GM21367 (cell line): Measurements from ENCODE around the gene FBXO24.
"Not testable (repeated sequence)": the region's sequence is repeated elsewhere in the genome, so short reads cannot be mapped to it uniquely, and the experiment has no call there.

Source experiments
- ATAC-seq: cut with Tn5 transposase; IDR thresholded peaks from one replicate; pipeline ENCODE4 v1.9.1; 2021; ENCODE audit not compliant: unreplicated experiment

Gene FBXO24

DNA sequence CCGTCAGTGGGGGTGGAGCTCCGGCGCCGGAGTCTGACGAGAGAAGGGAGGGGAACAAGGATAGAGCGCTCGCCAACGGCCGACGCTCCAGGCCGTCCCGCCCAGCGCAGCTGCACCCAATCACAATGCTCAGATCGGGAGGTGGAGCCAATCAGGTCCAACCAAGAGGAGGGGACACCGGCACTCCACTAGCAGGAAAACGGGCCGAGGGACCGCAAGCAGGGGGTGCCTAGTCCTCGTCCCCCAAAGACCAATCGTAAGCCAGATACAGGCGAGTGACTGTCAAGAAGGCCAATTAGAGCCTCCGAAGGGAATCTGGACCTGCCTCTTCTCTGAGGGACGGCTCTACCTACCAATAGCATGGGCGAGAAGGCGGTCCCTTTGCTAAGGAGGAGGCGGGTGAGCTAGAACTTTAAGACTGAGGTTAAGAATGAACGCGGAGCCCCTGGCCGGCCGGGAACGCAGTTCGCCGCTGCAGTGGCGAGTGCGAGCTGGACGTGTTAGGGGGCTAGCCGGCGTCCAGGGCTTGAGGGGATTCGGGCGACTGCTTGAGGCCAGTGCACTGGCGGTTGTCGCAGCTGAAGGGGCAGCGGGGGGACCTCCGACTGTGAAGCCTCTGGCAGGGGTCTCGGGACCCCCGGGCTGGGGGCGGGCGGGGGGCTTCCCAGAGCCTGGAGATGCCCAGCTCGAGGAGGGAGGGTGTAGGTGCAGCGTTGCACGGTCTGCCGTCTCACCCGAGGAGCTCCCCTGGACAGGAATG, at the start of gene FBXO24:
Gene FBXO24, plus strand, starts transcription at position 63 of the 760 bp plus-strand sequence. Its CDS starts 298 bp downstream, at position 361.
- peak; percentile 72 for ATAC-seq

GRCh38 chr7:100536695-100537094, 49.4 kb upstream of the FBXO24 start:
- ATAC-seq: not testable (repeated sequence)

DNA sequence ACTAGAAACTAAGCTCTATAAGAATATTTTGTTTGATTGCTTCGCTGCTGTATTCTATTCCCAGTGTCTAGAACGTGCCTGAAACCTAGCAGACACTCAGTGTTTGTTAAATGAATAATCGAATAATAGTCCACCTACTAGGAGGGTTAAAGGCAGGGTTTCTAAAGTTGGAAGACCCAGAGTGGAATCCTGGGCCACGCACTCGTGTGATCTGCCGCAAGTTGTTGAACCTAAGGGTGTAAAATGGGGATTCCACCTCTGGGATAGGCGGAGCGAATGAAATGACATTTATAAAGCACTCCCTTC, 47.8 kb upstream of the FBXO24 start:
- no peak for ATAC-seq

- peak; percentile 88 for ATAC-seq
Measured at GRCh38 chr7:100538654-100539435, 47.3 kb upstream of the FBXO24 start, which contains the start of gene AGFG2. TSS of gene AGFG2 (plus strand) at chr7:100539203. CDS start at chr7:100539347, 144 bp downstream.

DNA sequence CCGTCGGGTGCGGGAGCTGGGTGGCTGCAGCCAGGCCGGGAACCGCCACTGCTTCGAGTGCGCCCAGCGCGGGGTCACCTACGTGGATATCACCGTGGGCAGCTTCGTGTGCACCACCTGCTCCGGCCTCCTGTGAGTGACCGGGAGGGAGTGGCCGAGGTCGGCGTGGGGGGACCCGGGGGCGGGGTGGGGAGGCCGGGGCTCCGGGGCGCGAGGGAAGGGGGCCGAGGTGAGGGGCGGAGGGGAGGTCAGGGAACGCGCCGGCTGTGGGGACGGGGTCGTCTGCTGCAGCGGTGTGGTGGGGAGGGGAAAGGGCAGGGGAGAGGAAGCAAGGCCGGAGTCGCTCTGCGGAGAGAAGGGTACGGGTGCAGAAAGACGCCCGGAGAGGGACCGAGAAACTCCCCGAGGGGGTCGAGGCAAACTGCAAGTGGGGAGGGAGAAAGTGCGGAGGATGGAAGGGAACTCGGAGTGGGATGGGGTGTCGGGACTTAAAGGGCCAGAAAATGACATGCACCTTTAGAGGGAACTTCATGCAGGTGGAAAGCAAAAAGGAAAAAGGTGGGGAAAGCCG, 46.6 kb upstream of the FBXO24 start:
- no peak for ATAC-seq

DNA sequence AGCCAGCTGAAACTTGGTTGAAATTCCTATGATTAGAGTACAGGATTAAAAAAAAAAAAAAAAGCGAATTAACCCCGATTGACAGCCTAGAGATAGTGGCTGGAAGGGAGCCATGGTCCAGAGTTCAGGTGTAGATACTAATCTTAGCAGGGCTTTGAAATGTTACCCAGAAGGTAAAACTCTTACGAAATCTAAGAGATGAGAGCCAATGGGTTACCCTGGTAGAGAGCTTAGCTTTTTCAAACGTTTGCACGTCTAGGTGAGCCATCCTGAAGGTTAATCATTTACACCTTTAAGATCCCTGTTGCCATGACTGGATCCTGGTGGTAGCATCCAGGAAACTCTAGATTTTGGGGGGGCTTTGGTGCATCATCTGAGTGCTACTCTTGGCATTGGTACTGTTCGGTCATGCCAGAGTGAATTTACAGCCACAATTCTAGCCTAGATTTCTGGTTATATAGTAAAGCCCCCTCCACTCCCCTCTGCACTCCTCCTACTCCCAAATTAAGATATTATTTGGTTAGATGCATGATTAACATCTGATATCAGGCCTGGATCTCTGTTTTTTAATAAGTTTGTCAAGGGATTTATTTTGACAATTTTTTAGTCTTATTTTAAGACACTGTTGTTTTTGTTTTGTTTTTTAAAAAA, 45.9 kb upstream of the FBXO24 start:
- ATAC-seq: no peak

DNA sequence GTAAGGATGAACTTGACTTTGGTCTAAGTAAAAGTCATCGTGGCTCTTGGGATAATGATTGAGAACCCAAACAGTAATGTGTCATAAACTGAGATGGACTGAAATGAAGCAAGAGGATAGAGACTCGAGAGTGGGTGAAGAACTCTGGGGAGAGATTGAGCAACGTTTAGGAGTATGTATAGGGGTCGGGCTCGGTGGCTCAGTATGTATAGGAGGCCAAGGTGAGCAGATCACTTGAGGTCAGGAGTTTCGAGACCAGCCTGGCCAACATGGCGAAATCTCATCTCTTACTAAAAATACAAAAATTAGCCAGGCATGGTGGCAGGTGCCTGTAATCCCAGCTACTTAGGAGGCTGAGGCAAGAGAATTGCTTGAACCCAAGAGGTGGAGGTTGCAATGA, 44.8 kb upstream of the FBXO24 start:
- ATAC-seq: not testable (repeated sequence)

GRCh38 chr7:100543586-100543985, 42.5 kb upstream of the FBXO24 start:
- no peak for ATAC-seq

GRCh38 chr7:100544386-100544785, 41.7 kb upstream of the FBXO24 start:
- ATAC-seq: no peak

DNA sequence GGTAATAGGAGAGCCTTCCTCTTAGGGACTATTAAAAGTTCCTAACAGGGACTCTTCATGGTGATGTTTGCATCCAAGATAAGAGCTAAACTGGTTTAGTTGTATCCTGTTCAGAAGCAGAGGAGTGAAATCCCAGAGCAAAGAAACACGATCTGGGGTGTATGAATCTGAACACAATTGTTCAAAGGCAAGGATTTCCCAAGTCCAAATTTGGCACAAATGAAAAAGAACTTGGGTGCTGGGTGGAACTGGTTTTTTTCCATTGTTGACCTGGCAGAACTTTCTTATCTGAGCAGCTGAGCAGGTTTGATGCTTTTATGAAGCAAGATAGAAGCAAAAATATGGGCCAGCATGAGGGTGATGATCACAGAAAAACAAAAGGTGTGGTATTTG, 41.2 kb upstream of the FBXO24 start:
- no peak for ATAC-seq

GRCh38 chr7:100545360-100546128, 40.6 kb upstream of the FBXO24 start:
- ATAC-seq: peak; percentile 43

DNA sequence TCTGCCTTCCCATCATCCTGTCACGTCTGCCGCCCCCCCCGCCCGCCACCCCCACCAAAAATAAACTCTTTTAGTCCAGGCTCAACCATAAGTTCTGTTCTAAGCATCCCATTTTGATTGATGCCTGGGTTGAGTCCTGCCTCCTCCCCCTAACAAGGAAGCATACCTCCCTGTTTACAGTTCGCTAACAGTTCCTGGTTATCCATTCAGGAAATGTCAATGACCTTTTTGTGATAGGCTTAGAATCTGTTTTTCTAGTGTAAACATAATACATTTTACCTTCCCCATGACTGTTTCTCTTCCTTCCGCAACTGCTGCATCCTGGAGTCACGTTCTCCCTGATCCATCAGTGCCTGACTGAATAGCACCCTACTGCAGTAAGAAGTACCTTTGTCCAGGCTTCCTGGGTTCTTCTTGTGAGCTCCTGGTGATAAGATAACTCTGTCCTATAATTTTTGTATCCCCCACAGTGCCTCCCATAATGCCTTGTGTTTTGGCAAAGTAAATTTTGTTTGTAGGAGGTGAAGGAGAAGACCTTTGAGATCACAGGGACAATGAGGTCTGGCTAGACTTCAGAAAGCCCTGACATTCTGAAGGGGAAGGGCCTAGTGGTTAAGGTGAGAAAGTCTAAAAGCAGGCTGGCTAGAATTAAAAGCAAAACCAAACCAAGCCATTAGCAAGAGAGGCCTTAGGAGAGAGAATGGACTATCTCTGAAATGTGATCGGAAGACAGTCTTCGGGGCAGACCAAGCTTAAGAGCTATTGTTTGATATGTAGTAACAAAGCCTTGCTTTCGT, 39.8 kb upstream of the FBXO24 start:
- no peak for ATAC-seq

DNA sequence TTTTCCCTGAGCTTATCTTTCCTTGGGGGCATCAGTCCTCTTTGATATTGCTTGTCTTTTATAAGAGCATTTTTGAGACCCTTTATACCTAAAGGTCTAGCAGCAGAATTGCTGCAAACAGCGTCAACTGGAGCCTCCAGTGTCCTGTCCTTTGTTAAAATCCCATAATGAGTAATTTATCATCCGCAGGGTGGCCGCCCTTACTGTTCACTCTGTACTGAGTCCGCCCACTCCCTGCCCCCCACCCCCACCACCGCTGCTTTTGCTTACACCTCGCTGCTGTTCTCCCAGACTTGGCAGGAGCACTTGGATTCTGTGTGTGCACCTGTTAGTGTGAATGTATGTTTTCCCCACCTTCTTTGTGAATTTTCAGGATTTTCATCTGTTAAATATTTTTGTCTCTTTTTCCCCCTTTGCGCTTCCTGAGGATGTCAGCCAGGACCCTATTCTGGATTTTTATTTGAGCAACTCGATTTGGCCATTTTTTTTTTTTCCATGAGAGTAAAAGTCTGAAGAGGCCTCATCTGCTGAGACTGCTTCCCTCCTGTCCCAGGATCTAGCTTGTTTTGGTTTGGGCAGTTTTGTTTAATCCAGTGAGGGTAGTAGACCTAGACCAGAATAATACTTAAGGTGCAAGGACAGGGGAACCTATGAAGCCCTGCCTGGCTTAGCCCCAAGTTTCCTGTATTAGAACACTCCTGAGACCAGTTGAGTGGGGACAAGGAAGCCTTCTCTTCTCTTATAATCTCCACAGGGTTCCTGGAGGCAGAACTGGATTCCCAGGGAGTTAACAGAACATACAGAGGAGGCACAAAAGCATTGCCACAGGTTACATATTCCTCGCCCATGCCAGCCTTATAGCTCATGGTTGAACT, 39.0 kb upstream of the FBXO24 start:
- ATAC-seq: no peak

- no peak for ATAC-seq
Measured at GRCh38 chr7:100547872-100548271, 38.3 kb upstream of the FBXO24 start.

- not testable (repeated sequence) for ATAC-seq
Measured at GRCh38 chr7:100548446-100548845, 37.7 kb upstream of the FBXO24 start.

DNA sequence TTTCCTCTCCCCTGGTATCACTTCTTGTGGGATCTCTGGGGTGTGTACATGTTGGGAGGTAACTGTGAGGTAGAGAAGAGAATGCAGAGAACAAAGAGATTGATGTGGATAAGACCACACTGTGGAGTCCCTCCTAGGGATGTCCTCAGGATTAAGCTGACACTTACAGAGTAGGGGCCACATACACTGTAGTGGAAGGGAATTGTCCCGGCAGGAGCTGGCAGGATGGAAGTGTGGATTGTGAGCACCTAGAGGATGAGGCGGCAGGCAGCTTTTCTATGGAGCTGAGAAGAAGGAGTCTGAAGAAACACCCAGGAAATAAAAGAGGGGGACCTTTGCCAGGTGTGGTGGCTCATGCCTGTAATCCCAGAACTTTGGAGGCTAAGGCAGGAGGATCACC, 33.6 kb upstream of the FBXO24 start:
- no peak for ATAC-seq

- ATAC-seq: no peak
Measured at GRCh38 chr7:100553032-100553431, 33.1 kb upstream of the FBXO24 start.

DNA sequence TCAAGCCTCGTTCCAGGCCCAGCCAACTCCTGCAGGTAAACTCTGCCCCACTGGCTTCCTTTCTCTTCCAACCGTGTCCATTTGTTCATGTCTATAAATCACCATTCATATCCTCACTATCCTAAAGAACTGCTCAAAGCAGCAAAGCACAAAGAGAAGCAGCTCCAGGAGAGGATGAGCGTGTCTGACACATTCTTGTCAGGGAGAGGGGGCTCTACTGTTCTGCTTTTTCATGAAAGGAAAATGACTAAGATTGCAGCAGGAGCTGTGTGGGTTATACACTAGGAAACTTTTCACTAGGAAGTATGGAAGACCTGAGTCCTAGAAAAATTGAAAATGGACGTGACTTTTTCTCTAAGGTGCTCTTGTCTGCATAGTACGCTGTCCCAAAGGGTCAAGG, 30.4 kb upstream of the FBXO24 start:
- no peak for ATAC-seq

DNA sequence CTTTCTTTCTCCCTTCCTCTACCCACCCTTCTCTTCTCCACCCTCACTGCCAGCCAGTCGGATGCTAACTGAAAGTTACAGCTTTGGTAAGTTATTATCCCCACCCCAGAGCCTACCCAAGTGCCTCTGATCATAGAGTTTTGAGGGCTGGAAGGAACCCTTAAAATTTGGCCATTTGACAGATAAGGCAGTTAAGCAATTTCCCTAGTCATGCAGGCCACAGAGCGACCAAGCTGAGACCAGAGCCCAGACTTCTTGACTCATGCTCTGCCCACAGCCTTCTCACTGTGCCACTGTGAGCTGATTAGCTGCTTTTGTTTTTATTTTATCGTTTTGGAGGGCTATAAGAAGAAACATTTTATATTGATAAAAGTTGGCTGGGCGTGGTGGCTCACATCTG, 29.6 kb upstream of the FBXO24 start:
- no peak for ATAC-seq
